Stimulated activated CD4-positive, alpha-beta T cell treated with anti-CD3 and anti-CD28 coated beads, Interleukin-1b, Interleukin-23, amount 100 ng/mL, for 1 hour (primary cell): ENCODE measurements around the gene CSK.
"Not testable (repeated sequence)": the region's sequence is repeated elsewhere in the genome, so short reads cannot be mapped to it uniquely, and the experiment has no call there.

Experiments used
- DNase-seq, 2 donors: peaks; one replicate each; pipeline ENCODE4 v3.0.0-alpha.2; 2020; ENCODE audit warnings: low read depth in 2 of 2

CSK gene

DNA sequence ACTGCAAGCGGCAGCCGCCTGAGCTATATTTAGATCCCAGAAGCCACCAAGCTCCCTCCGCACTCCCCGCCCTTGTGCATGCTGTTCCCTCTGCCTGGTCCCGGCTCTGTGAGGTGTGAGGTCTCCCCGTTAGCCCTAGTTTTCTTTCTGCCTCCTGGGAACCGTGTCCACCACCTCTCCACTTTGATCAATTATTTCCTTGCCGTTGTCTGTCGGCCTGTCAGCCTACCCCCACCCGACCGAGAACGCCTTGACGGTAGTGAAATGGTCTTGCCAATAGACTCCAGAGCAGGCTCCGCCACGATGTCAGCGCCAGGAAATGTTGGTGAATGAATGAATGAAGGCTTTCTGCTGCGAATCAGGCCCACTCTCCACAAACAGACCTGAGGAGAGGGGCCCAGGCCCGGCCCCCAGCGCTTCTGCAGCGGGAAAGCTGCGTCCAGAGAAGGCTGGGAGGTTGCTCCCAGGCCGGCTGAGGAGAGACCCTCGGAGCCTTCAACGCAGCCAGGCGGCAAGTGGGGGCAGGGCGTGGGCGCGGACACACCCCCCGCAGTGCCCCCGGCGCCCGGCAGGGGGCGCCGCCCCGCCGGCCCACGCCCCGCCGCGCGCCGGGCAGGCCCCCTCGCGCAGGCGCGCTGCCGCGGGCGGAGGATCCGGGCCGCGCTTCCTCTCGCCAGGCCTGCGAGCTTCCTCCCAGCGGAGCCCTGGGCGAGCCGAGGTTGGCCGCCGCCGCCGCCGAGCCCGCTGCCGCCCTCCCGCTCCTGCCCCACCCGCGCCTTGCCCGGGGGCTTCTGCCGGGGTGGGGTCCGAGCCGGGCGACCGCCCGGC lies at the start of gene CSK:
Gene CSK, plus strand, starts transcription at position 650 of the 828 bp plus-strand sequence. CDS start 16,218 bp downstream, outside the sequence.
- peak in 1 of 2 donors; percentile 61 for DNase-seq

DNA sequence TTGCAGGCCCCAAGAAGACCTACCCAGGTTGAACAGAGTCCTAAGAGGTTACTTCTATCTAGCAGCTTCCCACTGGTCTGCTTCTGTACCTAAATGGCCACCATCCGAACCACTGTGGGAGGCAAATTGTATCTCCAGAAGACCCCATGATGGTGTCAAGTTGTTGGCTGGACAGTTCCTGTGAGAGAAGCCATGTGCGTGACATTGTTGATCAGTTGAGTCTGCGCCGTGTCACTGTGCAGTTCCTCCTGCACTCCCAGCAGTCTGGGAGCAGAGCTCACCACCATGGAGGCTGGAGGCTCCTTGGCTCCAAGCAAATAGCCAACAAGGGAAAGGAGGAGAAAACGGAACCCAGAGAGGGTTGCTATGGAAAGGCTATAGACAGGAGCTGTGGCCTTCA lies 49.0 kb upstream of the CSK start:
- no peak for DNase-seq

DNA sequence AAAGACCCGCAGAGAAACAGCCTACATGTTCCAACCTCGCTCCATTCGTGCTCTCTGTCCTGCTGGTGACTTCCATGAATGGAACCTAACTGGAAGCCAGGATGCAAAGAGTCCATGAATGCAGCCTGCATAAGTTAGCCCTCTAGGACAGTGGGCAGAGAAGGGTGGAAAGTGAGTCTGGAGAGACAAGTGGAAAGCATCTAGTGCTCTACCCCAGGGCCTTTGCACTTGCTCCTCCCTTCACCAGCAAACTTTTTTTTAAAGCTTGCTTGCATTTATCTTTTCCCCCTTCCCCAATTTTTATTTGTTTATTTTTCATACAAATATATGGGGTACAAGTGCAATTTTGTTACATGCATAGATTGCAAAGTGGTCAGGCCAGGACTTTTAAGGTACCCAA lies 48.6 kb upstream of the CSK start:
- DNase-seq = no peak

- no peak for DNase-seq
Measured at GRCh38 chr15:74735305-74735704, 46.6 kb upstream of the CSK start.

- DNase-seq = not testable (repeated sequence)
Measured at GRCh38 chr15:74738239-74738638, 43.6 kb upstream of the CSK start.

GRCh38 chr15:74742422-74742821 lies 39.5 kb upstream of the CSK start:
- no peak for DNase-seq

DNA sequence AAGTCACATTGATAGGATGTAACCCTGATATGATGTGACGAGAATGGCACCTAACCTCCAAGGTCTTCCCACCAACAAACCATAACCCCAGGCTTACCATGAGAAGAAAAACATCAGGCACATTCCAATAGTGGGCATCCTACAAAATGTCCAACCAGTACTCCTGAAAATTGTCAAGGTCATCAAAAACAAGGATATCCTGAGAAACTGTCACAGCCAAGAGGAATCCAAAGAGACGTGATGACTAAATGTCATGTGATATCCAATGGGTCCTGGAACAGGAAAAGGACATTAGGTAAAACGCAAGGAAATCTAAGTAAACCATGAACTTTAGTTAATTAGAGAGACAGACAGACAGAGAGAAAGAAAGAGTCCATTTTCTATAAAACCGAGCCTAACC lies 35.5 kb upstream of the CSK start:
- DNase-seq = no peak

DNA sequence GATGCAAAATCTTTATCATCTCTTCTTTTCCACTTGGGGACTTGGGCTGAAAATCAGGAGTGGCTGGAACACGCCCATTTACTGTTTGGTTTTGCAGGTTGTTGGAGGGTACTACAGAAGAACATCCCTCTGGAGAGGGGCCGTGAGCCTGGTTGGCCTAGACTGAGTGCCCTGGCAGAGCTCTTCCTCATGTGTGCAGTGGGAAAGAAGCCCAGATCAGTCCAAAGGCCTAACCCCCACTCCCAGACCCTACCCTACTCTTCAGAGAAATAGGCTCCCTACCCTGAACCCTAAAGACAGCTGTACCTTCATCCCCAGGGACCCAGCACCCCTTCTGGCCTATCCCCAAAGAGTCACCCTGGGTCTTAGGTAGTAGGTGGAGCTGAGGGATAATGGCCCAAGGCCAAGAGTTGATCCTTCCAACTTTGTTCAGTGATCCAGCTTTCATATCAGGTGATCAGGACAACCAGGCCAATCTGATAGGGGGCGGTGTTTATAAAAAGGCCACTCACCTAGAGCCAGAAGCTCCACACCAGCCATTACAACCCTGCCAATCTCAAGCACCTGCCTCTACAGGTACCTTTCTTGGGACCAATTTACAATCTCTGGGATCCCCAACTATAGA lies 33.4 kb upstream of the CSK start, which contains the start of gene CYP1A2:
Gene CYP1A2, plus strand, starts transcription at position 524 of the 625 bp plus-strand sequence. CDS start 894 bp downstream, outside the sequence.
- DNase-seq = no peak

DNA sequence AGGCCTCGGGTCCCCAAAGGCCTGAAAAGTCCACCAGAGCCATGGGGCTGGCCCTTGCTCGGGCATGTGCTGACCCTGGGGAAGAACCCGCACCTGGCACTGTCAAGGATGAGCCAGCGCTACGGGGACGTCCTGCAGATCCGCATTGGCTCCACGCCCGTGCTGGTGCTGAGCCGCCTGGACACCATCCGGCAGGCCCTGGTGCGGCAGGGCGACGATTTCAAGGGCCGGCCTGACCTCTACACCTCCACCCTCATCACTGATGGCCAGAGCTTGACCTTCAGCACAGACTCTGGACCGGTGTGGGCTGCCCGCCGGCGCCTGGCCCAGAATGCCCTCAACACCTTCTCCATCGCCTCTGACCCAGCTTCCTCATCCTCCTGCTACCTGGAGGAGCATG lies 32.0 kb upstream of the CSK start:
- DNase-seq = no peak

GRCh38 chr15:74750751-74751150 lies 31.1 kb upstream of the CSK start:
- DNase-seq = no peak

DNA sequence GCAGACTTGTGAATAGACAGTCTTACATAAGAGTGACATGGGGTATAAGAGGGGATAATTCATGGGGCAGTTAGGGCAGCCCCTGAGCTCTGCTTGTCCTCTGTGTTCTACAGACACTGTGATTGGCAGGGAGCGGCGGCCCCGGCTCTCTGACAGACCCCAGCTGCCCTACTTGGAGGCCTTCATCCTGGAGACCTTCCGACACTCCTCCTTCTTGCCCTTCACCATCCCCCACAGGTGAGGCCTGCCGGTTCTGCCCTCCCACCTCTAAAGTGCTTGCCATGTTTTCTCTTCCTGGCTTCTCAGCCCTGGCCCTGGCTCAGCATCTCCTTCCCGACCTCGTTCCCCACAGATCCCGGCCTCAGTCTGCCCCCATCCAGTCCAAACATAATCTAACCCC lies 29.9 kb upstream of the CSK start:
- DNase-seq = no peak

DNA sequence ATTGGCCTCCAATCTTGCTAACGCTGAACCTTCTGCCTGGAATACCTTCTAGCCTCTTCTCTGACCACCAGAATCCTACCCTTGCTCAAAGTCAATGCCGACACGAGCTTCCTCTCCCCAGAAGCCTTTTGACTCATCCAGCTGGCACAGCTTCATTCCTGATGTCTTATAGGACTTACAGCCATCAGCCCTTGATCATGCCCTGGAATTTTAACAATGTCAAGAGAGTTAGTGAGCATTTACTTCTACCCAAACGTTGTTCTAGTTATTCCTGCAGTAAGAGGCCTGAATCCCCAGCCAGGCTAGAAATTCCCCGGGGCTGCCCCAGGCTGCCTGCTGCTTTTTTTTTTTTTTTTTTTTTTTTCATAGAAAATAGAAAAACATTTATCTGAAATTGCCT lies 29.3 kb upstream of the CSK start:
- no peak for DNase-seq

GRCh38 chr15:74754593-74755215 lies 27.2 kb upstream of the CSK start:
- DNase-seq = no peak

- DNase-seq = no peak
Measured at GRCh38 chr15:74758736-74759135, 23.1 kb upstream of the CSK start.

DNA sequence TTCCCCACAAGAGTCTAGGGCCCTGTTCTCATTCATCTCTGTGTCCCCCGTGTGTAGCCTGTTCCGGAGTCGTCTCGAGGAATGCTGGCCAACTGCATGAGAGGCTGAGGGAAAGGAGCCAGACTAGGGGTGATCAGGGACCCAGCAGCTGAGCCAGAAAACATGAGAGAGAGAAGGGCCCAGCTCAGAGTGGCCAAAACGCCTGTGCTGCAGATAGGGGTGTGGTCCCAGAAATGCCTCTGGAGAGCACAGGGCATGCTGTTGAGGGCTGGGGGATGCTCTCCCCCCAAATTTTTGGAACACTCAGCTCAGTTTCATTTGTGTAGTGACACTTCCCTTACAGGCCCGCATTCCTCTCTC lies 19.1 kb upstream of the CSK start:
- no peak for DNase-seq

DNA sequence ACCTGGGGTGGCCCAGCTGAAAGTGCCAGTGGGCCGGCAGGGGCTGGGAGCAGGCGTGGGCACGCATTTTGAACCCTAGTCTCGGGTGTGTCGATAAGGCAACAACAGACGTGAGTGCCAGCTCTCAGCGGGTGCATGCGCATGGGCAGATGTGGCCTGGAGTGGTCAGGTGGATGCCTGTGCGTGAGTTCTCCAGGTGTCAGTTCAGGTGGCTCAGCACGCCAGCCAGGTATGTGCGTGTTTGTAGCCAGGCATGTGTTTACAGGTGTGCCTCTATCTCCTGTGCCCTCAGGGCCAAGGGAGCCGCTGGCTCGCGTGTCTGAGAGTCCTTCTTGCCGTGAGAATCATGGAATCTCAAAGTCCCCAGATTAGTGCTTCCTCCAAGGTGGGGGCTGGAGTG lies 18.5 kb upstream of the CSK start:
- DNase-seq = no peak

GRCh38 chr15:74767167-74768098 lies 14.4 kb upstream of the CSK start:
- no peak for DNase-seq

DNA sequence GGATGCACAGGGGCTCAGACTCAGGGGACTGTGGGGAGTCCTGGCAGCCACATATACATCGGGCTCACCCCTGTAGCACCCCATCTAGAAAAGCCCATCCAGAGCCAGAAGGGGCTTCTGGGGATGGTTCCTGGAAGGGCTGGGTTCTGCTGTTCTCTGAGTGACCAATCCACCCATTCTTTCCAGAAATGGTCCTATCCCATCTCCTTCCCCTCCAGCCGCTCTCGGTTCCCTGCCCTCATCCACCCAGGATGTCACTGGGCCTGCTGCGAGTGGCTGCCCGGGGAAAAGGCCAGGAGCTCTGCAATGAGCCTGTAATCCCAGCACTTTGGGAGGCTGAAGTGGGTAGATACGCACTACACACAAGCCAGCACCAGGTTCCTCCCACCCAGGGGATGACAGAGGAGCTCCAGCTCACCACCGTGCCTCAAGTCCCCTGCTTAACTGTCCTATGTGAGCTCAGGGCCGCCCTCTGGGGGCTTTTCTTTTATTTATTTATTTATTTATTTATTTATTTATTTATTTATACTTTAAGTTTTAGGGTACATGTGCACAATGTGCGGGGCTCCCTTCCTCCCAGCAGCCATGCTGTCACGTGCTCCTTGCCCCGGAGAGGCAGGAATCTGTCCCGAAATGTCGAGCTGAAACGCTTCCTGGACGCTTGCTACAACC lies 13.6 kb upstream of the CSK start:
- no peak for DNase-seq

- no peak for DNase-seq
Measured at GRCh38 chr15:74768771-74769342, 13.0 kb upstream of the CSK start.

GRCh38 chr15:74769463-74770025 lies 12.3 kb upstream of the CSK start:
- no peak for DNase-seq
